KMS-11 (cell line): ENCODE data around the gene MACO1.

Experiments used
- H2AFZ ChIP-seq: fragments of 200-600 bp; sonication (generic); 2 replicates; pipeline ENCODE4 v1.6.1; 2016; ENCODE audit warnings: antibody characterized with exemption, mixed run types, low read depth
- H3K27ac ChIP-seq: fragments of 200-600 bp; sonication (generic); 2 replicates; pipeline ENCODE4 v1.6.1; 2016; ENCODE audit warnings: mild to moderate bottlenecking, mixed run types
- H3K27me3 ChIP-seq: fragments of 200-600 bp; sonication (generic); 2 replicates; pipeline ENCODE4 v1.6.1; 2017; ENCODE audit warnings: mild to moderate bottlenecking, low read depth, mixed run types, moderate library complexity; ENCODE audit not compliant: insufficient read depth
- H3K36me3 ChIP-seq: fragments of 200-600 bp; sonication (generic); 2 replicates; pipeline ENCODE4 v1.6.1; 2017; ENCODE audit warnings: mild to moderate bottlenecking, mixed run types; ENCODE audit not compliant: insufficient read depth
- H3K4me1 ChIP-seq: fragments of 200-600 bp; sonication (generic); 2 replicates; pipeline ENCODE4 v1.6.1; 2016; ENCODE audit warnings: mild to moderate bottlenecking, low read depth, mixed run types; ENCODE audit not compliant: poor library complexity, severe bottlenecking
- H3K4me2 ChIP-seq: fragments of 200-600 bp; sonication (generic); 2 replicates; pipeline ENCODE4 v1.7.0; 2016; ENCODE audit warnings: mild to moderate bottlenecking, mixed run types
- H3K4me3 ChIP-seq: fragments of 200-600 bp; sonication (generic); IDR thresholded peaks from 2 replicates; pipeline ENCODE4 v1.6.1; 2017; ENCODE audit warnings: low read depth, low read length, mixed read lengths; ENCODE audit not compliant: insufficient read depth
- H3K79me2 ChIP-seq: fragments of 200-600 bp; sonication (generic); 2 replicates; pipeline ENCODE4 v1.6.1; 2016; ENCODE audit warnings: low read depth, mixed run types; ENCODE audit not compliant: insufficient read depth
- H3K9ac ChIP-seq: fragments of 200-600 bp; sonication (generic); 2 replicates; pipeline ENCODE4 v1.6.1; 2016; ENCODE audit warnings: mild to moderate bottlenecking, mixed run types
- H4K20me1 ChIP-seq: fragments of 200-600 bp; sonication (generic); 2 replicates; pipeline ENCODE4 v1.6.1; 2016; ENCODE audit warnings: mild to moderate bottlenecking, mixed run types; ENCODE audit not compliant: insufficient read depth
- CTCF ChIP-seq: fragments of 200-600 bp; sonication (generic); conservative IDR thresholded peaks from 2 replicates; pipeline ENCODE4 v1.6.1; 2017; ENCODE audit warnings: low read depth, mild to moderate bottlenecking, antibody characterized with exemption, low read length, moderate library complexity, mixed read lengths

MACO1 gene

DNA sequence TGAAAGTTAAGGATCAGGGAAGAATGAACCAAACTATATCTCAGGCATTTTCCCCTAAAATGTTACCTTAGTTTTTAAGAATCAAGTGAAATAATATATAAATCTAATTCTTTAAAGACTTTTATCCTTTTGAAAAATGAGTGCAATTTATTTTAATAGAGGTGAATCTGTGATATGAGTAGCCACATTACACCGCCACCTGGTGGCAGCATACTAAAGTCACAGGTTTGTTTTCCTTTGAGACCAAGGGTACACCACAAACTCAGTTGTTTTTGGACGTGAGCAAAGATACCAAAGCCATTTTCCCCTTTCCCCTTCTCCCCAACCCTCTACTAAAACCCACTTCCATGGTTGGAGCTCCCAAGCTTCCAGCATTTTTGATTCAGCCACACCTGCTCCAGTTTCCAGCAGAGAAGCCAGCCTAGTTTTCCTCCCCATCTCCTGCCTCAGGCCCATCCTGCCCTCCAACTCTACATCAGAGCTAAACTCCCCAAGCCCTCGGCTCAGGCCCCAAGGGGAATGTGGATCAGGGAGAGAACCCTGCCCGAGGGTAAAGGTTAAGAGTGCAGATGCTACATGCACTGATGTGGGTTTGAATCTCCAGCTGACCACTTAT lies 89.9 kb downstream of the MACO1 start:
- no peak overlapping the region for H3K27ac ChIP-seq
- no peak overlapping the region for H3K4me3 ChIP-seq
- peak overlapping the region; percentile 72; the same call in 1 of the 2 replicates for H2AFZ ChIP-seq
- no peaks in the 10 kb centered on the region; the same call in 1 of the 2 replicates for H3K27me3 ChIP-seq
- no peaks in the 10 kb centered on the region for H3K36me3 ChIP-seq
- H3K9ac ChIP-seq: no peak overlapping the region
- TF ChIP-seq CTCF: peak; percentile 86
- H4K20me1 ChIP-seq: no peaks in the 10 kb centered on the region
- H3K79me2 ChIP-seq: no peaks in the 10 kb centered on the region
- peaks cover 10% of the 10 kb centered on the region for H3K4me1 ChIP-seq
- H3K4me2 ChIP-seq: no peak overlapping the region

DNA sequence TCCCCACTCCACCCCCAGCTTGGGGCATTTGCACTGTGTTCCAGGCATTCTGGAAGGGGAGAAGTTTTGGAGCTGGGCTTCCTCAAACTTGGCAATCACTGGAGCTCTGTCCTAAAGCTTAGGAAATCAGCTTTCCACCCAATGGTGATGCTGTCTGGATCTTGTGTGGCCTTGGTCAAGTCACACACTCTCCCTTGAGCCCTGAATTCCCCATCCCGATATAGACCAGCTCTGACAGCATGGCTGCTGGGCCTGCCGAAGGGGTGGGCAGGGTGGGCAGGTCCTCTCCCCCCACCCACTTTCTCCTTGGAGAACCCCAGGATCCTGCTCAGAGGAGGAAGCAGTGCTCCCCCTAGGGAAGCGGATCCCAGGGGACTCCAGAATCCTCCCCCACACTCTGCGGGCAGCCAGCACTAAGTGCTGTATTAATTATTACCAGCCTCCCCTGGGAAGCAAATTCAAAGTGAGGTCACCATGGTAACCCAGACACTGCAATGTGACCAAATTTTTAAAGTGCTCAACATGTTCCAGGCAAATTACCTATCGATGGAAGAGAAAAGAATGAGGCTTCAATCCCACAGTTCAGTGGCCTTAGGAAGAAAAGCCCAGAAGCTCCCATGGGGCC lies 91.4 kb downstream of the MACO1 start:
- no peak for TF ChIP-seq CTCF
- no peak overlapping the region for H3K4me3 ChIP-seq
- no peaks in the 10 kb centered on the region for H3K79me2 ChIP-seq
- H3K27me3 ChIP-seq: no peaks in the 10 kb centered on the region; the same call in 1 of the 2 replicates
- H3K9ac ChIP-seq: no peak overlapping the region
- no peak overlapping the region for H2AFZ ChIP-seq
- no peaks in the 10 kb centered on the region for H3K36me3 ChIP-seq
- peaks cover 16% of the 10 kb centered on the region for H3K4me1 ChIP-seq
- no peak overlapping the region for H3K4me2 ChIP-seq
- H3K27ac ChIP-seq: no peak overlapping the region
- no peaks in the 10 kb centered on the region for H4K20me1 ChIP-seq

GRCh38 chr1:25523542-25523941 lies 92.8 kb downstream of the MACO1 start:
- Histone ChIP-seq H3K4me1 (peaks cover 16% of the 10 kb centered on the region), H2AFZ (no peak overlapping the region), H3K4me2 (no peak overlapping the region), H3K36me3 (no peaks in the 10 kb centered on the region), H4K20me1 (no peaks in the 10 kb centered on the region), H3K9ac (no peak overlapping the region), H3K4me3 (no peak overlapping the region), H3K27ac (no peak overlapping the region), H3K79me2 (no peaks in the 10 kb centered on the region), H3K27me3 (no peaks in the 10 kb centered on the region; the same call in 1 of the 2 replicates)
- peak; percentile 31; the same call in 1 of the 2 replicates for TF ChIP-seq CTCF

DNA sequence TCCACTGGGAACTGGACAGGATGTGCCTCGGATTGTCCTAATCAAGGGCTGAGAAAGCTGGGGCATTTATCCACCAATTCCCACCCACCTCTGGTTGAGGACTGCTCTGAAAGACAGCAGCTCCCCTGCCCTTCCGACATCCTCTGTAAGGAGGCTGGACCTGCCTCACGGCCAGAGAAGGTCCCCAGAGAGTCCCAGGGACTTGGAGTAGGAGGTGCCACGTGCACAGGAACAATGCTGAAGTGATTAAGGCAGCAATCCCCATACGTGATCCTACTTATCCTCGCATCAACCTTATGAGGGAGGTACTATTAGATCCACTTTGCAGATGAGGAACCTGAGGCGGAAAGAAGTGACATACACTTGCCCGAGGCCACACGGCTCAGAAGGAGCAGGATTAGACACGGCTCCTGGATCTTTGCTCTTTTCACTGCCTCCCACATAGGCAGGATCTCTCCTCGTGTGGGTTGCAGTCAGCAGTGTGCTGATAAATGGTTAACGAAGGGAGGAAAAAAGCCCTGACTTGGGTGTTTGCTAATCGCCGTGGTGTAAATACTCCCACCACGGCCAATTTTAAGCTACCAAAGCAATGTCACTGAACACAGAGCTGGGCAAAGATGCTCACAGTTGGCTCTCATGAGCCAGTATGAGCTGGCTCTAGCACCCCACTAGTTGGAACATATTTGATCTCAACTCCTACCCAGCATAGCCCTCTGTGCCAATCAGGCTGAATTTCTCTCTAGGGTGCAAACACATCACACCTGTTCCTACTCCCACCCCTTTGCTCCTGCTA lies 94.1 kb downstream of the MACO1 start:
- H3K4me1 ChIP-seq: peaks cover 16% of the 10 kb centered on the region
- no peaks in the 10 kb centered on the region; the same call in 1 of the 2 replicates for H3K27me3 ChIP-seq
- H3K27ac ChIP-seq: no peak overlapping the region
- no peaks in the 10 kb centered on the region for H3K79me2 ChIP-seq
- no peak overlapping the region for H3K9ac ChIP-seq
- no peak overlapping the region for H3K4me3 ChIP-seq
- H4K20me1 ChIP-seq: no peaks in the 10 kb centered on the region
- TF ChIP-seq CTCF: no peak
- H2AFZ ChIP-seq: no peak overlapping the region
- H3K36me3 ChIP-seq: no peaks in the 10 kb centered on the region
- H3K4me2 ChIP-seq: no peak overlapping the region
